Parathyroid adenoma (tissue), 2 donors: ENCODE data around the gene NKX6-1.

Source experiments
- H2AFZ ChIP-seq: fragments of 300-600 bp; sonication (generic); one replicate; pipeline ENCODE4 v1.7.0; 2017; ENCODE audit warnings: antibody characterized with exemption, mild to moderate bottlenecking
- H3K27ac ChIP-seq: fragments of 300-600 bp; sonication (generic); one replicate; pipeline ENCODE4 v1.7.0; 2017
- H3K27me3 ChIP-seq: fragments of 300-600 bp; sonication (generic); one replicate; pipeline ENCODE4 v1.7.0; 2017; ENCODE audit warnings: low read length; ENCODE audit not compliant: control insufficient read depth, insufficient read depth
- H3K36me3 ChIP-seq: fragments of 300-600 bp; sonication (generic); one replicate; pipeline ENCODE4 v1.7.0; 2017; ENCODE audit warnings: low read length; ENCODE audit not compliant: control insufficient read depth, insufficient read depth
- H3K4me1 ChIP-seq: fragments of 300-600 bp; sonication (generic); one replicate; pipeline ENCODE4 v1.7.0; 2017; ENCODE audit warnings: control low read depth
- H3K4me2 ChIP-seq: fragments of 300-600 bp; sonication (generic); one replicate; pipeline ENCODE4 v1.7.0; 2017; ENCODE audit warnings: low read length
- H3K4me3 ChIP-seq: fragments of 300-600 bp; sonication (generic); one replicate; pipeline ENCODE4 v1.7.0; 2017; ENCODE audit warnings: low read depth, low read length
- H3K79me2 ChIP-seq: fragments of 300-600 bp; sonication (generic); one replicate; pipeline ENCODE4 v1.7.0; 2017; ENCODE audit warnings: control low read depth
- H3K9ac ChIP-seq: fragments of 300-600 bp; sonication (generic); one replicate; pipeline ENCODE4 v1.7.0; 2017; ENCODE audit warnings: mild to moderate bottlenecking
- H3K9me3 ChIP-seq: fragments of 300-600 bp; sonication (generic); one replicate; pipeline ENCODE4 v1.7.0; 2017; ENCODE audit warnings: low read length; ENCODE audit not compliant: control insufficient read depth
- TF ChIP-seq, protein P1 (sequence below): fragments of 300-600 bp; sonication (generic); IDR thresholded peaks from one replicate; pipeline ENCODE4 v1.7.0; 2017; ENCODE audit warnings: antibody characterized with exemption, mild to moderate bottlenecking
- donor health status: primary hyperparathyroidism.

The NKX6-1 gene

DNA sequence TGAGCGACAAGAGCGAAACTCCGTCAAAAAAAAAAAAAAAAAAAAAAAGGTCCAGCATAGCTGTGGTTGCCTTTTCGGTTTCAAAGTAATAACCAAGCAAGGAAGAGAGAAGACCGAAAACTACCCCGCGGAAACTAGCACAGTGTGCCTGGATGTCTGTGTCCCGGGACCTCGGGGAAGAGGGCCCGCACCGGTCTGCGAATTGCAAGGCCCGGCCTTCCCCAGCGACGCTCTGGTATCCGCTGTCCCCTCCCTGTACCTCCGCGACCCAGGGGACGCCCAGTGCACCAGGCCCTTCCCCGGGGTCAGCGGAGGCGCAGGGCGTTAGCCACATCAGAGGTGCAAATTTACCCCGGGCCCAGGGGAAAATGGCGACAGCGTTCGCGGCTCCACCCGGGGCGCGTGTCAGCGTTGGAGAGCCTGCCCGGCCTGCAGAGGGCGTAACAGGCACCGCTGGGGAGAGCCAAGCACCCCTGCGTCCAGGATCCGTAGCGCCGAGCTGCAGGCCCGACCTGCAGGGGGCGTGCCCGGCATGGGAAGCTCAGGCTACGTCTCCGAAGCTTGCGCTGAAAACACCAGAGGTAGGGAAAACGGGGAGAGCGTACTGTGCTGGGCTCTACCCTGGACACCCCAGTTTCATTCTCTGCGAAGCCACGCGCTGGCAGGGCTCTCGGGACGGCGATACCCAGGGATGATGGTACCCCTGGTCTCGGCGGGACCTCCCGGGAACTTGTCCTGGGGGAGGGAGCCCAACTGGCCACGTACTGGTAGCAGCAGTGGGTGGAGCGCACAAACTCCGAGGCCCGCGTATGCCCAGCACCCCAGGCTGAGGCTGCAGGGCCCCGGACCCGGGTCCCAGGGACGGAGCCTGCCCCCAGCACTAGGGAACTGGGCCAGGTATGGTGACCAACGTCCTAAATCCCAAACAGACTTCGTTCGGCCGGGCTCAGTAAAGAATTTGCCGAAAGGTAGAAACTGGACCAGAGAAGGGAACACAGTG lies 16.2 kb downstream of the NKX6-1 start:
- Histone ChIP-seq H3K4me1 (no peaks in the 10 kb centered on the region), H3K27me3 (no peaks in the 10 kb centered on the region), H3K9me3 (no peaks in the 10 kb centered on the region), H3K27ac (no peak overlapping the region), H3K79me2 (no peaks in the 10 kb centered on the region), H3K36me3 (no peaks in the 10 kb centered on the region), H3K9ac (no peak overlapping the region), H3K4me3 (no peak overlapping the region), H2AFZ (no peak overlapping the region), H3K4me2 (peak overlapping the region; percentile 37)
- TF ChIP-seq, protein P1, sequence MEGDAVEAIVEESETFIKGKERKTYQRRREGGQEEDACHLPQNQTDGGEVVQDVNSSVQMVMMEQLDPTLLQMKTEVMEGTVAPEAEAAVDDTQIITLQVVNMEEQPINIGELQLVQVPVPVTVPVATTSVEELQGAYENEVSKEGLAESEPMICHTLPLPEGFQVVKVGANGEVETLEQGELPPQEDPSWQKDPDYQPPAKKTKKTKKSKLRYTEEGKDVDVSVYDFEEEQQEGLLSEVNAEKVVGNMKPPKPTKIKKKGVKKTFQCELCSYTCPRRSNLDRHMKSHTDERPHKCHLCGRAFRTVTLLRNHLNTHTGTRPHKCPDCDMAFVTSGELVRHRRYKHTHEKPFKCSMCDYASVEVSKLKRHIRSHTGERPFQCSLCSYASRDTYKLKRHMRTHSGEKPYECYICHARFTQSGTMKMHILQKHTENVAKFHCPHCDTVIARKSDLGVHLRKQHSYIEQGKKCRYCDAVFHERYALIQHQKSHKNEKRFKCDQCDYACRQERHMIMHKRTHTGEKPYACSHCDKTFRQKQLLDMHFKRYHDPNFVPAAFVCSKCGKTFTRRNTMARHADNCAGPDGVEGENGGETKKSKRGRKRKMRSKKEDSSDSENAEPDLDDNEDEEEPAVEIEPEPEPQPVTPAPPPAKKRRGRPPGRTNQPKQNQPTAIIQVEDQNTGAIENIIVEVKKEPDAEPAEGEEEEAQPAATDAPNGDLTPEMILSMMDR = no peak

DNA sequence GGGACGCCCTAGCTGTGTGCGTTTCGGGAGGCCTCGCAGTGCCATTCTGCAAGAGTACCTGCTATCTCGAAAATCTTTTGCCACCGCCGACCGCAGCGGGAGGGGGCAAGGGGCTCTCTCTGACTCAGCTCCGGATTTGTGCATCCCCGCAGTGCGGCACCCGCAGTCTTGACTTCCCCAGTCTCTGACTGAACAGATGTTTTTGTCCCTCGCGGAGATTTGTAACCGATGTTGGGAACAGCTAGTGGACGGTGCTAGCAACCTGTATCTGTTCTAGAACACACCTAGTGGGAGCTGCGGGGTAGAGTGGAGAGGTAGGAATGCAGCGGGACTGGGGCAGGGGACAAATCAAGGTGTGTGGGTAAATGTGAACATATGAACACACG lies 17.2 kb downstream of the NKX6-1 start:
- H3K27me3 ChIP-seq = no peaks in the 10 kb centered on the region
- H3K4me1 ChIP-seq = no peaks in the 10 kb centered on the region
- H2AFZ ChIP-seq = no peak overlapping the region
- no peaks in the 10 kb centered on the region for H3K36me3 ChIP-seq
- no peak overlapping the region for H3K27ac ChIP-seq
- no peaks in the 10 kb centered on the region for H3K79me2 ChIP-seq
- H3K4me2 ChIP-seq = no peak overlapping the region
- TF ChIP-seq, protein P1 = no peak
- no peaks in the 10 kb centered on the region for H3K9me3 ChIP-seq
- no peak overlapping the region for H3K9ac ChIP-seq
- no peak overlapping the region for H3K4me3 ChIP-seq

DNA sequence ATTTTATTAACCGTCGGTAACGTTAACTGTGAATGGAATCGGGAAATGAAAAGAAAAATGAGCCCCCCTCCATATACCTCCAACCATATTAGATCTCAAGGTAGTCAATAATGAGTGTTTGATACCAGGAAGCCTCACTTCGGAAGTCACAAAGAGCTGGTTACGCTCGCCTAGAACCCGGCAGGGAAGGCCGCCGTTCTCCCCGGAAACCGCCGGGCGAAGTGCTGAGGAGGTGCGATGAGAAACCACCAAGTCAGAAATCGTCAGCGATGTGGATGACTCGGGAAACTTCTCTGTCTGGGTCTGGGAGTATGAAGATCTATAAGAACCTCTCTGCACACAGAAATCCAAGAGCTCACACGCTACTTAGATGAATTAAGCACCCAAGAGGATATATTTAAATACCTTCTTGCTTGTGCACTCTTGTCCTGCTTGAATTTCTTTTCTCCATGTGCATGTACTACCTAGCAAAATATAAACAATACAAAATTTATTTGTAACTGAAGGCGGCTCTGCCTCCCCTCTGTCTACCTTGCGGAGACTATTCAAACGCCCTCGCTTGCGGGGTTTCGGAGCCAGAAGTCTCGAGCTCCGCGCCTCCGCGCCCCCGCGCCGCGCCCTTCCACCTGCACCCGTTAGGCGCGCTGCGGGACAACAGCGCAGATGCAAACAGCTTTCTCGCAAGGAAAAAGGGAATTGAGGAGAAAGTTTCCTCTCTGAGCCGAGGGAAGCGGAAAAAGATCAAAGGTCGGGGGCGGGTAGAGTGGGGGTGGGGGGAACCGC lies 17.8 kb downstream of the NKX6-1 start:
- Histone ChIP-seq H3K27me3 (no peaks in the 10 kb centered on the region), H3K4me3 (no peak overlapping the region), H3K9ac (no peak overlapping the region), H3K9me3 (no peaks in the 10 kb centered on the region), H2AFZ (no peak overlapping the region), H3K4me1 (no peaks in the 10 kb centered on the region), H3K79me2 (no peaks in the 10 kb centered on the region), H3K36me3 (no peaks in the 10 kb centered on the region), H3K4me2 (no peak overlapping the region), H3K27ac (no peak overlapping the region)
- TF ChIP-seq, protein P1 = no peak

DNA sequence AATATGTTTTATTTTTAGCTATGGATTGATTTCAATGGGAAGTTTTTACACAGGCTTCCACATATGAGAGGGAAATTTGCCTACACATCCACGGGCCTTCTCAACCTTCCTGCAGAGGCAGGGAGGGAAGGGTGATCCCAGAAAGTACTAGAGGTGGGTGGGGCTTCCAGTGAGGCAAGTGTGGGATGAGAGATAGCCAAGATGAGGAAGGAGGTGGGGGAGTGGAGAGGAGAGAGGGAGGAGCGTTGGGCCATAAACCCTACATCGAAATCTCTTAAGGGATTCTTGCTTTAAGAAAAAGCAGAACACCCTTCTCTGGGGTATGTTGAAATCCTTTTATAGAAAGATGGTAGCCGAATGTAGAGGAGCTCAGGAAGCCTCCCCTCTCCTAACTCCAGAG lies 19.0 kb downstream of the NKX6-1 start:
- Histone ChIP-seq H3K79me2 (no peaks in the 10 kb centered on the region), H3K36me3 (no peaks in the 10 kb centered on the region), H3K27me3 (no peaks in the 10 kb centered on the region), H3K4me1 (no peaks in the 10 kb centered on the region), H3K27ac (no peak overlapping the region), H3K9me3 (no peaks in the 10 kb centered on the region), H3K4me2 (no peak overlapping the region), H3K4me3 (no peak overlapping the region), H2AFZ (no peak overlapping the region), H3K9ac (no peak overlapping the region)
- TF ChIP-seq, protein P1 = no peak
